OCI-LY3 (cell line): ENCODE data around the gene PCBP3.

Experiments used
- H2AFZ ChIP-seq: fragments of 200-600, 300-600 bp; shearing (Covaris generic); 2 replicates; pipeline ENCODE4 v1.6.0; 2014; ENCODE audit warnings: antibody characterized with exemption, low read depth, low read length
- H3K27ac ChIP-seq: fragments of 200-600, 300-600 bp; sonication (generic); 2 replicates; pipeline ENCODE4 v1.5.1; 2014; ENCODE audit warnings: mild to moderate bottlenecking, low read length, moderate library complexity, mixed read lengths
- H3K27me3 ChIP-seq: fragments of 200-600, 300-600 bp; sonication (generic); 2 replicates; pipeline ENCODE4 v1.6.1; 2014; ENCODE audit warnings: low read depth, low read length, mixed read lengths
- H3K36me3 ChIP-seq: fragments of 200-600, 300-600 bp; sonication (generic); replicated peaks from 2 replicates; pipeline ENCODE3; 2014; ENCODE audit warnings: low read depth, low read length, mixed read lengths
- H3K4me1 ChIP-seq: fragments of 300-600, 200-600 bp; sonication (generic); 2 replicates; pipeline ENCODE4 v1.6.1; 2014; ENCODE audit warnings: low read length, mixed read lengths
- H3K4me2 ChIP-seq: fragments of 200-600, 300-600 bp; sonication (generic); 2 replicates; pipeline ENCODE4 v1.6.1; 2014; ENCODE audit warnings: low read length, mixed read lengths
- H3K4me3 ChIP-seq: fragments of 300-600, 200-600 bp; sonication (generic); 2 replicates; pipeline ENCODE4 v1.5.1; 2014; ENCODE audit warnings: antibody characterized with exemption, mild to moderate bottlenecking, low read length, moderate library complexity
- H3K79me2 ChIP-seq: fragments of 300-600, 200-600 bp; shearing (Covaris generic); 2 replicates; pipeline ENCODE4 v1.6.1; 2014; ENCODE audit warnings: mild to moderate bottlenecking, low read length, mixed read lengths
- H3K9ac ChIP-seq: fragments of 300-600, 200-600 bp; shearing (Covaris generic); 2 replicates; pipeline ENCODE4 v1.6.0; 2014; ENCODE audit warnings: mild to moderate bottlenecking, low read length, moderate library complexity
- H3K9me3 ChIP-seq: fragments of 200-600, 300-600 bp; shearing (Covaris generic); 2 replicates; pipeline ENCODE4 v1.6.1; 2014; ENCODE audit warnings: low read length, mixed read lengths; ENCODE audit not compliant: insufficient read depth
- H4K20me1 ChIP-seq: fragments of 200-600, 300-600 bp; sonication (generic); 2 replicates; pipeline ENCODE4 v1.6.1; 2016; ENCODE audit warnings: low read length, mixed read lengths; ENCODE audit not compliant: insufficient read depth
- CTCF ChIP-seq: fragments of 200-600, 300-600 bp; sonication (generic); IDR thresholded peaks from 2 replicates; pipeline ENCODE4 v1.5.1; 2014; ENCODE audit warnings: antibody characterized with exemption, low read length, low read depth
- EZH2phosphoT487 ChIP-seq: fragments of 200-600 bp; shearing (Covaris generic); IDR thresholded peaks from 2 replicates; pipeline ENCODE4 v1.6.1; 2018; ENCODE audit warnings: antibody characterized with exemption, mixed run types, low read depth

PCBP3 gene

GRCh38 chr21:45980271-45980670 lies 336.7 kb downstream of the PCBP3 start:
- Histone ChIP-seq H3K27ac (no peak overlapping the region), H3K4me1 (no peaks in the 10 kb centered on the region), H3K4me3 (no peak overlapping the region), H3K79me2 (no peaks in the 10 kb centered on the region), H4K20me1 (no peaks in the 10 kb centered on the region), H3K9me3 (no peaks in the 10 kb centered on the region), H3K9ac (no peak overlapping the region), H3K36me3 (no peaks in the 10 kb centered on the region), H2AFZ (no peak overlapping the region), H3K4me2 (no peak overlapping the region), H3K27me3 (no peaks in the 10 kb centered on the region)
- TF ChIP-seq CTCF (no peak), EZH2phosphoT487 (no peak)

- Histone ChIP-seq H3K4me1 (no peaks in the 10 kb centered on the region), H3K79me2 (no peaks in the 10 kb centered on the region), H4K20me1 (no peaks in the 10 kb centered on the region), H3K36me3 (no peaks in the 10 kb centered on the region), H3K9me3 (no peaks in the 10 kb centered on the region), H3K27ac (no peak overlapping the region), H2AFZ (no peak overlapping the region), H3K27me3 (no peaks in the 10 kb centered on the region), H3K4me2 (no peak overlapping the region), H3K9ac (no peak overlapping the region), H3K4me3 (no peak overlapping the region)
- TF ChIP-seq CTCF (no peak), EZH2phosphoT487 (no peak)
Observed at GRCh38 chr21:45980697-45981096, 337.2 kb downstream of the PCBP3 start.

- Histone ChIP-seq H3K79me2 (no peaks in the 10 kb centered on the region), H3K4me3 (no peak within 1 kb of the TSS), H2AFZ (no peak within 1 kb of the TSS), H3K27me3 (no peaks in the 10 kb centered on the region), H4K20me1 (no peaks in the 10 kb centered on the region), H3K9ac (no peak within 1 kb of the TSS), H3K9me3 (no peaks in the 10 kb centered on the region), H3K4me1 (no peaks in the 10 kb centered on the region), H3K4me2 (no peak within 1 kb of the TSS), H3K27ac (no peak within 1 kb of the TSS), H3K36me3 (no peaks in the 10 kb centered on the region)
- TF ChIP-seq CTCF: no peak
- no peak for TF ChIP-seq EZH2phosphoT487
Observed at GRCh38 chr21:45981151-45982091, 337.9 kb downstream of the PCBP3 start, which contains the start of gene COL6A1. Gene COL6A1 (plus strand): TSS chr21:45981770. CDS start chr21:45981851, 81 bp downstream.

GRCh38 chr21:45982092-45982757 lies 338.7 kb downstream of the PCBP3 start:
- no peaks in the 10 kb centered on the region for H3K9me3 ChIP-seq
- TF ChIP-seq CTCF (no peak), EZH2phosphoT487 (no peak)
- no peak overlapping the region for H3K4me2 ChIP-seq
- H2AFZ ChIP-seq: no peak overlapping the region
- H3K27ac ChIP-seq: no peak overlapping the region
- H4K20me1 ChIP-seq: no peaks in the 10 kb centered on the region
- H3K79me2 ChIP-seq: no peaks in the 10 kb centered on the region
- no peaks in the 10 kb centered on the region for H3K36me3 ChIP-seq
- no peaks in the 10 kb centered on the region for H3K4me1 ChIP-seq
- H3K4me3 ChIP-seq: no peak overlapping the region
- H3K27me3 ChIP-seq: no peaks in the 10 kb centered on the region
- H3K9ac ChIP-seq: no peak overlapping the region
